IPS DF 6.9 (cell line): ENCODE data around the gene ABI3BP.

Experiments used
- DNase-seq: peaks from one replicate; pipeline ENCODE4 v3.0.0-alpha.2; 2013; ENCODE audit warnings: low read depth, low spot score
- H3K27ac ChIP-seq: one replicate; pipeline ENCODE4 v1.5.1; 2013; ENCODE audit warnings: low read length, control low read depth
- H3K27me3 ChIP-seq: 2 replicates; pipeline ENCODE4 v1.6.1; 2013; ENCODE audit warnings: mild to moderate bottlenecking, low read length; ENCODE audit not compliant: control insufficient read depth, insufficient read depth
- H3K36me3 ChIP-seq: 2 replicates; pipeline ENCODE4 v1.6.1; 2013; ENCODE audit warnings: low read length; ENCODE audit not compliant: control insufficient read depth, insufficient read depth
- H3K4me1 ChIP-seq: 2 replicates; pipeline ENCODE4 v1.6.1; 2013; ENCODE audit warnings: low read length; ENCODE audit not compliant: control insufficient read depth, insufficient read depth
- H3K4me3 ChIP-seq: 2 replicates; pipeline ENCODE4 v1.5.1; 2013; ENCODE audit warnings: mild to moderate bottlenecking, low read length
- H3K9me3 ChIP-seq: 2 replicates; pipeline ENCODE4 v1.6.1; 2013; ENCODE audit warnings: low read length, inconsistent platforms; ENCODE audit not compliant: control insufficient read depth, insufficient read depth
- WGBS: extraction: QIAGEN DNeasy Blood & Tissue Kit; methylation state at CpG from one replicate; pipeline ENCODE4 v1.1.7; 2013; ENCODE audit warnings: mixed read lengths, missing lambda C conversion rate; ENCODE audit not compliant: insufficient read length, insufficient coverage; 5-methylcytosine and 5-hydroxymethylcytosine counted together

ABI3BP gene

DNA sequence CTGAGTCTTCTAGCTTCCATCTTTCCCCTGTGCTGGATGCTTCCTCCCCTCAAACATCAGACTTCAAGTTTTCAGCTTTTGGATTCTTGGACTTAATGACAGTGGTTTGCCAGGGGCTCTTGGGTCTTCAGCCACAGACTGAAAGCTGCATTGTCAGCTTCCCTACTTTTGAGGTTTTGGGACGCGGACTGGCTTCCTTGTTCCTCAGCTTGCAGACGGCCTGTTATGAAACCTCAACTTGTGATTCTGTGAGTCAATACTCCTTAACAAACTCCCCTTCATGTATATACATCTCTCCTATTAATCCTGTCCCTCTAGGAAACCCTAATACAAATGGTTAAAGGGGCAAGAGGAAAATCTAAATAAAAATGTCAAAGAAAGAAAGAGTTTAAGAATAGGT is 100.1 kb downstream of the ABI3BP start:
- H3K36me3 ChIP-seq, result no peaks in the 10 kb centered on the region
- no peaks in the 10 kb centered on the region for H3K4me1 ChIP-seq
- H3K27me3 ChIP-seq, result no peaks in the 10 kb centered on the region
- no CpG with 5 or more reads among the region's 3 CpGs for WGBS
- DNase-seq, result no peak
- H3K4me3 ChIP-seq, result no peak overlapping the region
- H3K9me3 ChIP-seq, result no peaks in the 10 kb centered on the region
- H3K27ac ChIP-seq, result no peak overlapping the region

DNA sequence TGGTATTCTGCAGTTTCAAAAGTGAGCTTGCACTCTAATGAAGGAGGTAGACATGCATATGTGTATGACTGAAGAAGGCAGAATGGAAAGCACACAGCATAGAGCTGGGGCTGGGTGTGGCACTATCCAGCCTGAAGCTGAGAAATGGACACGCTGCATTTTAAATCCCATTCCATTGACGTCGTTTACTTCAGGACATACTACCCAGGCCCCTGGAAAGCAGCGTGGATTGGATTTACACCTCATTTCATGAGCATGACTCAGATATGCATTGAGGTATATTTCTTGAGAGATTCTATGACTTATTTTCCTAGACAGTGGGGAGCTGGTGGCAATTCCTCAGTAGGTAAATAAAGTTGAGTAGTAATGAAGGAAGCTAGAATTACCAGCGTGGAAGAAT is 101.4 kb downstream of the ABI3BP start:
- WGBS, result no CpG with 5 or more reads among the region's 5 CpGs

DNA sequence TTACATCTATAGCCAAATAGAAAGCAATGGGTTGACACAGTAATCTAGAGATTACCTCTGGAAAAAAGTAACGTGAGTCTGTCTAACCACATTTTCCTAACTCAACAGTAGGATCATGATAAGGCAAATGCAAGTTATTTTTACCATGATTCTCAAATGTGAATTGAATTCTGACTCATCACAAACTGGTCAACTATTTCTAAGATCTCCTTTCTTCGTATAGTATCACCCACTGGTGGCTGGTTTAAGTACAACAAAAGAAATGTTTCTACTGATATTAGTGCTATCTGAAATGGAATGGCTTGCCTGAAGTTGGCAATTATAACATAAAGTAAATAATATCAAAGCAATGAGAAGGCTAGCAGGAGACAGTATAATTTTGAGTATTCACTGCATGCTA is 102.2 kb downstream of the ABI3BP start:
- Histone ChIP-seq H3K4me3 (no peak overlapping the region), H3K9me3 (no peaks in the 10 kb centered on the region), H3K27me3 (no peaks in the 10 kb centered on the region), H3K4me1 (no peaks in the 10 kb centered on the region), H3K36me3 (no peaks in the 10 kb centered on the region), H3K27ac (no peak overlapping the region)
- no peak for DNase-seq
- no CpG with 5 or more reads among the region's 2 CpGs for WGBS

More for the DNA sequence above, 101.4 kb downstream of the ABI3BP start:
- H3K4me3 ChIP-seq, result no peak overlapping the region
- H3K27me3 ChIP-seq, result no peaks in the 10 kb centered on the region
- no peak overlapping the region for H3K27ac ChIP-seq
- no peak for DNase-seq
- no peaks in the 10 kb centered on the region for H3K36me3 ChIP-seq
- no peaks in the 10 kb centered on the region for H3K9me3 ChIP-seq
- H3K4me1 ChIP-seq, result no peaks in the 10 kb centered on the region

DNA sequence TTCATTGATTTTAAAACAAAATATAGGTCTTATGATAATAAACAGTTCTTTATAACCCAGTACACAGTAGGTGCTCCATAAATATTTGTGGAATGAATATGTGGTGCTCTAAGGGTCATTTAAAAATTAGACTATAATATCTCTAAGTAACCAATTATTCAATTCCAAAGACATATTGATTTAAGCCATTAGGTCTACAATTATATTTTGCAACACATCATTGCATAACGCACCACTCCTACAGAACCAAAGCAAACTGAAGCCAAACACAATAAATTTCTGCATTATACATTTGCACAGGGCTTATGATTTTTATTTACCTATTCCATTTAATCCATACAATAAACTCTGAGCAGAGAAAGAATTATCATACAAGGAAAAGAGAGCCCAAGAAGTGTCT is 104.3 kb downstream of the ABI3BP start:
- WGBS, result no CpG with 5 or more reads among the region's 1 CpG
- no peak overlapping the region for H3K27ac ChIP-seq
- DNase-seq, result no peak
- H3K27me3 ChIP-seq, result no peaks in the 10 kb centered on the region
- no peaks in the 10 kb centered on the region for H3K4me1 ChIP-seq
- H3K4me3 ChIP-seq, result no peak overlapping the region
- H3K9me3 ChIP-seq, result no peaks in the 10 kb centered on the region
- no peaks in the 10 kb centered on the region for H3K36me3 ChIP-seq

DNA sequence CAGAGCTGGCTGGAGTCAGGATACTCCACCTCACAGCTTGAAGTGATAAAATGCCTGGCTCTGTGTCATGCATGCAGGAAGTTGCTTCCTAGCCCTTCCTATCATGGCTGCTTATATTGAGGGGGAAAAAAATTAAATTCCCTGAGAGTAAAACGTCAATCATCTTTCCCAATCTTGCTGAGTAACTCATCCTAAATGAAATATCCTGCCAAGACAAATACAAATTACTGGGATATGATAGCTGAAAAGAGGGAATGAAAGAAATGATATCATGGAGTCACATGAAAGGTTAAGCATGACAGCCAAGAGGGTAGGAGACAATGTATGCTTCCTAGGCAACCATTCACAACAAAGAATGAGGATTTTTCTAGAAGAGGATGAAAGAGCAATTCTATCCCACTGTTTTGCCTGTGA is 110.6 kb downstream of the ABI3BP start:
- no peaks in the 10 kb centered on the region for H3K36me3 ChIP-seq
- WGBS, result no CpG with 5 or more reads among the region's 1 CpG
- H3K27me3 ChIP-seq, result no peaks in the 10 kb centered on the region
- H3K4me1 ChIP-seq, result no peaks in the 10 kb centered on the region
- DNase-seq, result no peak
- no peak overlapping the region for H3K27ac ChIP-seq
- H3K4me3 ChIP-seq, result no peak overlapping the region
- no peaks in the 10 kb centered on the region for H3K9me3 ChIP-seq

DNA sequence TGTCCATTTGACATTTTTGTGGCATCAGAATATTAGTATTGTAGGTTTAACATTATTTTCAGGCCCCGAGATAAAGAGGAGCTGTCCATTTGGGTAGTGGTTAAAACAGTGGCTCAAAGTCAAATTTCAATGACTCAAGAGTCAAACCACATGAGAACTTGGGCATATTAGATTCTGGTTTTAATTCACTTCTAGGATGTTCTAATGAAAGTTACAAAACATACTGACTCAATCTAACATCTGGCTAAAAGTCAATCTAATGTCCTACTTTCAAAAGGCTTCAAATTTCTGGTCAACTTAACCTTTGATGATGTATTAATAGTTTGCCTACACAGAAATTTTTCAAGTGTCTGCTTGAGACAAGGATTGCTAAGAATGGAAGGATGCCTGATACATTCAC is 112.4 kb downstream of the ABI3BP start:
- no peaks in the 10 kb centered on the region for H3K27me3 ChIP-seq
- WGBS, result no CpG with 5 or more reads among the region's 1 CpG
- DNase-seq, result no peak
- H3K36me3 ChIP-seq, result no peaks in the 10 kb centered on the region
- no peak overlapping the region for H3K4me3 ChIP-seq
- no peak overlapping the region for H3K27ac ChIP-seq
- no peaks in the 10 kb centered on the region for H3K9me3 ChIP-seq
- no peaks in the 10 kb centered on the region for H3K4me1 ChIP-seq

DNA sequence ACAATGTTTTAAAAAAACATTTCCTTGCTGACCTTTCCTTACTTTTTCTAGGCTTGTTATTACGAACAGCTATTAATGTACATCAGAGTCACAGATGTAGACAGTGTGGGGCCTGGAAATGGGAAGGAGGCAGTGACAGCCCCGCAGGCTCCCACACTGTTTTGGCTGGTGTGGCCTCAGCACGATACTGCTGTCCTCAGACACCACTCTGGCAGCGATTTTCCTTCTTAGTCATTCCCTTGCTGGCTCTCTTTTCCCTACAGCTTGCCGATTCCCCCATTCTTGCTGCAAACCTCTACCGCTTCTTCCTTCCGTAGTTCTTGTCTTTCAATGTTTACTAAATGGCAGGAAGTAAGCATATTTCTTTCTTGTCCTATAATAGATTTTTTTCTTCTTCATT is 113.1 kb downstream of the ABI3BP start:
- DNase-seq, result no peak
- Histone ChIP-seq H3K36me3 (no peaks in the 10 kb centered on the region), H3K4me1 (no peaks in the 10 kb centered on the region), H3K27me3 (no peaks in the 10 kb centered on the region), H3K4me3 (no peak overlapping the region), H3K27ac (no peak overlapping the region), H3K9me3 (no peaks in the 10 kb centered on the region)
- WGBS, result no CpG with 5 or more reads among the region's 7 CpGs

DNA sequence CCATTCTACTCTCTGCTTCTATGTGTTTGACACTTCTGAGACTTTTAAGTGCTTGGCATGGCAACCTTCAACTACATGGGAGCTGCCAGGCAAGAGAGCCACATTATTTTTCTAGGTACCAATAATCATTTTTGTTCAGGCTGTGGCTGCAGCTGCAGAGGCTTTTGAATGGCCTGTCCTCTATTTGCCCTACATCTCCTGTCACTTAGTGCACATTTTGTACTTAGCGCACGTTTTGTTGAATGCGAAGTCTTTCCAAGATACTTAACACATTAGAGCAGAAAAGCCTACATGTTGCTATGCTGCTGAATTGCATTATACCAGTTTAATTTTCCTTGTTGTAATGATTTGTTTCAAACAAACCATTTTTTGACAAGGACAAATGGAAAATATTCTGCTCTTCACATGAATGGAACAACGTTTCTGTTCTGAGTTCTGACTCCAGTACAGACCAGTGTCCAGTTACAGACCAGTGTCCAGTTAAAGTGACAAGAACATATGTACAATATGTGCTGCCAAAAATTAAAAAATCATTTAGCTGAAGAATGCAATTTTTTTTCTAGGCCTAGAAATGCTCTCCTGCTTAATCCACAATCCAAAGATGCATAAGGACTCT is 113.9 kb downstream of the ABI3BP start:
- DNase-seq, result no peak
- no CpG with 5 or more reads among the region's 4 CpGs for WGBS
- no peaks in the 10 kb centered on the region for H3K36me3 ChIP-seq
- H3K27me3 ChIP-seq, result no peaks in the 10 kb centered on the region
- H3K27ac ChIP-seq, result no peak overlapping the region
- H3K4me3 ChIP-seq, result no peak overlapping the region
- no peaks in the 10 kb centered on the region for H3K9me3 ChIP-seq
- no peaks in the 10 kb centered on the region for H3K4me1 ChIP-seq

DNA sequence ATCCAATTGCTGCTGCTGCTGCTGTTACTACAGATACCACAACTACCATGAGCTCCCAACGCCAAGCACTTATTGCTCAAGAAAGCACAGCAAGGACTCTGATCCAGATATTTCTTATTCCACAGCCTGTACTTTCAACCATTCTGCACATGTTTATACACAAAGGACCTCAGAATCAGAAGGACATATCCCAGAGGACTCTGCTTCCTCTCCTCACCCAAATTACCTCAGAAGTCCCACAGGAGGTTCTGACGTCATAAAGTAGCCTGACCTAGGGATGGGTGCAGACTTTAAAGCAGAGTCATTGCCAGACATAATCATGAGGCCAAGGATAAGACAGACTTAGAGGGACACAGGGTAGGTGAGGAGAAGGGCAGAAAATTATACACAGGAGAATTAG is 115.9 kb downstream of the ABI3BP start:
- no CpG with 5 or more reads among the region's 2 CpGs for WGBS
- Histone ChIP-seq H3K4me3 (no peak overlapping the region), H3K9me3 (no peaks in the 10 kb centered on the region), H3K36me3 (no peaks in the 10 kb centered on the region), H3K27ac (no peak overlapping the region), H3K4me1 (no peaks in the 10 kb centered on the region), H3K27me3 (no peaks in the 10 kb centered on the region)
- no peak for DNase-seq

DNA sequence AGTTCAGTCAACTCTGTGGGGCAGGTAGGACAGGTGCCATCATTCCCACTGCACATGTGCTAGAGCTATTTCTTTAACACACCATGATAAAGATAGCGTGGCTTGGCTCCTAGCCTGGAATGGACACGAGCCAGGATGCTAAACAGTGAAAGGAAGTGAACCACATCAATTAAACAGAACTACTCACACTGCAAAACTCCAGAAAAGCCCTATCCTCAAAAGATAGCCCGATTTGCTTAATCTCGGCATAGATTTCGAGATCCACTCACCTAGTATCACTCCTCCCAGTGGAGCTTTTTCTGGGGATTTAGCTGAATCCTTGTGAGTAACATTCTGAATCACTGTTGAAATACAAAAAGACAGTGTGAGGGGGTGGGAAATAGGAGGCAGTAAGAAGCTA is 118.0 kb downstream of the ABI3BP start:
- no CpG with 5 or more reads among the region's 5 CpGs for WGBS
- Histone ChIP-seq H3K4me3 (no peak overlapping the region), H3K27ac (no peak overlapping the region), H3K27me3 (no peaks in the 10 kb centered on the region), H3K36me3 (no peaks in the 10 kb centered on the region), H3K9me3 (no peaks in the 10 kb centered on the region), H3K4me1 (no peaks in the 10 kb centered on the region)
- DNase-seq, result no peak

DNA sequence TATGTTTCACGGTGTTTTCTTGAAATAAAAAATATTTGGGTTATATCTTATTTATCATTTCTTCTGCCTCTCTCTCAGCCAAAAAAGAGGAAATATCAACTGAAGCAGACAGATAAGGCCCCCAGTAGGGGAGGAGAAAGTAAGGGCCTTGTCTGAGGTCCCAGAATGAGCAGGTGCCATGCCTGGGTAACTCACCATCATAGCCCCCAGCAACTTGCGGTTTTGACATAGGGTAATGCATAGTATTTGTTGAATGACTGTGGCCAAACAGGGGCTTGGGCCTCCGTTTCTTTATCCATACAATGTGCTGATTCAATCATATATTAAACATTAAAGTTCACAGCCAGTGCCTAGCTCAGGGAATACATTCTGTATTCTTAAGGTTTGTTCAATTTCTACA is 119.6 kb downstream of the ABI3BP start:
- no CpG with 5 or more reads among the region's 3 CpGs for WGBS
- Histone ChIP-seq H3K4me3 (no peak overlapping the region), H3K4me1 (no peaks in the 10 kb centered on the region), H3K27ac (no peak overlapping the region), H3K27me3 (no peaks in the 10 kb centered on the region), H3K36me3 (no peaks in the 10 kb centered on the region), H3K9me3 (no peaks in the 10 kb centered on the region)
- DNase-seq, result no peak
